Left cardiac atrium (tissue), 4 donors: ENCODE data around the gene CLDN9. TPM values are rescaled to one million over a fixed set of nuclear protein-coding genes. Genes with fewer than 3 reads are reported as not detected.

Experiments used
- ATAC-seq, 2 donors: fragments of 200-7000 bp; cut with Tn5 transposase; one replicate each; pipeline ENCODE4 v1.9.1; 2020; ENCODE audit warnings: mild to moderate bottlenecking in 2 of 2, moderate library complexity in 2 of 2
- DNase-seq: peaks from one replicate; pipeline ENCODE4 v3.0.0-alpha.2; 2020
- intact Hi-C, 2 donors: fragments of 100-400 bp; cut with DNase I; formaldehyde crosslinking; loops; one replicate each; pipeline versions ENCODE4 v1.14.1 to v1.15.1; 2022 to 2023
- total RNA-seq, 2 donors: library from RNA; stranded (reverse); fragmentation: NEBNext Ultra II Directional; extraction: Animal tissue kit (Norgen Biotek cat#: 25700); gene quantifications; one replicate each; pipeline ENCODE4 v1.2.1, GENCODE V29; 2021
- donor health status: DM: no; HTN: yes; CAD: no.
- donor health status: DM: no; HTN: yes; CAD: no; lungs with severe emphysema.
- donor health status: DM: yes; HTN: yes; CAD: no.
- donor health status: Dilated cardiomyopathy.

Gene CLDN9
- total RNA-seq, 2 donors from 2014 or later: 0.24 TPM

- intact Hi-C loops: no loop called here
- no peak for DNase-seq
- no peak for ATAC-seq
Observed at GRCh38 chr16:2988590-2989099, 24.1 kb upstream of the CLDN9 start.

GRCh38 chr16:2990891-2991290, 21.8 kb upstream of the CLDN9 start:
- intact Hi-C loops: no loop called here
- ATAC-seq: no peak
- no peak for DNase-seq

- DNase-seq (no peak), ATAC-seq (no peak)
- intact Hi-C loops: no loop called here
Observed at GRCh38 chr16:2991566-2992261, 21.0 kb upstream of the CLDN9 start.

GRCh38 chr16:2992383-2993081, 20.2 kb upstream of the CLDN9 start:
- ATAC-seq (peak in 1 of 2 donors; percentile 56), DNase-seq (no peak)
- intact Hi-C loops: no loop called here

GRCh38 chr16:2996298-2996697, 16.4 kb upstream of the CLDN9 start:
- ATAC-seq: no peak
- intact Hi-C loops: no loop called here
- no peak for DNase-seq

- ATAC-seq (no peak), DNase-seq (no peak)
- intact Hi-C loops: no loop called here
Observed at GRCh38 chr16:2999929-3000328, 12.8 kb upstream of the CLDN9 start.

- intact Hi-C loops: no loop called here
- ATAC-seq: no peak
Observed at GRCh38 chr16:3000540-3000939, 12.2 kb upstream of the CLDN9 start.

GRCh38 chr16:3001316-3001715, 11.4 kb upstream of the CLDN9 start:
- intact Hi-C loops: no loop called here
- no peak for DNase-seq
- no peak for ATAC-seq

More at GRCh38 chr16:3000540-3000939, 12.2 kb upstream of the CLDN9 start:
- no peak for DNase-seq

- intact Hi-C loops: no loop called here
- ATAC-seq (peak; percentile 99), DNase-seq (peak; percentile 97)
Observed at GRCh38 chr16:3003582-3004270, 9.0 kb upstream of the CLDN9 start.

GRCh38 chr16:3004319-3004718, 8.4 kb upstream of the CLDN9 start:
- ATAC-seq (no peak), DNase-seq (no peak)
- intact Hi-C loops: no loop called here

GRCh38 chr16:3004781-3005284, 7.9 kb upstream of the CLDN9 start:
- no peak for DNase-seq
- intact Hi-C loops: no loop called here
- ATAC-seq: no peak

GRCh38 chr16:3007059-3007956, 5.4 kb upstream of the CLDN9 start:
- no peak for DNase-seq
- intact Hi-C loops: no loop called here
- no peak for ATAC-seq

- DNase-seq (no peak), ATAC-seq (no peak)
- intact Hi-C loops: no loop called here
Observed at GRCh38 chr16:3007957-3008689, 4.6 kb upstream of the CLDN9 start.

- ATAC-seq: no peak
Observed at GRCh38 chr16:3008690-3009037, 4.1 kb upstream of the CLDN9 start.

GRCh38 chr16:3009568-3010390, 2.9 kb upstream of the CLDN9 start:
- intact Hi-C loops: no loop called here

More at GRCh38 chr16:3008690-3009037, 4.1 kb upstream of the CLDN9 start:
- no peak for DNase-seq
- intact Hi-C loops: no loop called here

GRCh38 chr16:3010510-3010909, 2.2 kb upstream of the CLDN9 start:
- intact Hi-C loops: no loop called here
- ATAC-seq (no peak), DNase-seq (no peak)

More at GRCh38 chr16:3009568-3010390, 2.9 kb upstream of the CLDN9 start:
- DNase-seq (no peak), ATAC-seq (no peak)

GRCh38 chr16:3012246-3012645, 477 bp upstream of the CLDN9 start:
- DNase-seq (no peak), ATAC-seq (no peak)
- intact Hi-C loops: no loop called here
